ENCODE results near the gene GOLGA5. TPM values are rescaled to one million over a fixed set of nuclear protein-coding genes. Genes with fewer than 3 reads are reported as not detected.

Gene GOLGA5
- total and polyA plus RNA-seq, 2 experiments from 2014 or later, result 26.2 to 30.2 TPM

DNA sequence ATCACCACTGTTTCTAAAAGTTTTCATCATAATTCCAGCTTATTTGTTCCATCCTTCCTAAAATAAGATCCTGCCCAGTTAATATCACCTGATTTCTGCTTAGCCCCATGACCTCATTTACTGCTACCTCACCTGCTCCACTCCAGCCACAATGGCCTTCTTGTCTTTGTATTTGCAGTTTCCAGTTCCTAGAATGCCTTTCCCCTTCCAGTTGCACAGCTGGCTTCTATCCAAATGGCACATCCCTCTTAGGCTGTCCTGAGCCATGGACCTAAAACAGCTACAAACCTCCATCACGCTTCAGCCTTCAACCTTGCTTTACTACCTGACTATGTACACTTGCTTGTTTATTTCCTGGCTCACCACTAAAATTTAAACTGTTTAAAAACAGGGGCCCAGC is 39.1 kb upstream of the GOLGA5 start (continued):
- TF ChIP-seq ZNF462 (CRISPR knock-in tag; IDR thresholded peaks at IDR 0.05), result no peak
- TF ChIP-seq NANOG (IDR thresholded peaks at IDR 0.05; ENCODE audit: borderline replicate concordance), result no peak
- TF ChIP-seq ZNF331 (CRISPR knock-in tag; IDR thresholded peaks at IDR 0.05; ENCODE audit: low read depth), result no peak
- no peak for TF ChIP-seq JUNB (IDR thresholded peaks at IDR 0.05; ENCODE audit: unreplicated experiment)
- TF ChIP-seq, protein P1, sequence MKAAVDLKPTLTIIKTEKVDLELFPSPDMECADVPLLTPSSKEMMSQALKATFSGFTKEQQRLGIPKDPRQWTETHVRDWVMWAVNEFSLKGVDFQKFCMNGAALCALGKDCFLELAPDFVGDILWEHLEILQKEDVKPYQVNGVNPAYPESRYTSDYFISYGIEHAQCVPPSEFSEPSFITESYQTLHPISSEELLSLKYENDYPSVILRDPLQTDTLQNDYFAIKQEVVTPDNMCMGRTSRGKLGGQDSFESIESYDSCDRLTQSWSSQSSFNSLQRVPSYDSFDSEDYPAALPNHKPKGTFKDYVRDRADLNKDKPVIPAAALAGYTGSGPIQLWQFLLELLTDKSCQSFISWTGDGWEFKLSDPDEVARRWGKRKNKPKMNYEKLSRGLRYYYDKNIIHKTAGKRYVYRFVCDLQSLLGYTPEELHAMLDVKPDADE (IDR thresholded peaks at IDR 0.05), result no peak
- TF ChIP-seq STAT1 (IDR thresholded peaks at IDR 0.05; ENCODE audit: unreplicated experiment), result no peak

GRCh38 chr14:92755495-92755894 is 38.6 kb upstream of the GOLGA5 start:
- H3K27ac ChIP-seq (ENCODE audit: low read depth), result no peak overlapping the region
- ATAC-seq, result no peak
- TF ChIP-seq EZH2 (IDR thresholded peaks at IDR 0.05; ENCODE audit: low read depth, unreplicated experiment), result no peak
- no peak for TF ChIP-seq NANOG (IDR thresholded peaks at IDR 0.05; ENCODE audit: borderline replicate concordance)
- no peak for TF ChIP-seq JUNB (IDR thresholded peaks at IDR 0.05; ENCODE audit: unreplicated experiment)
- no peak for TF ChIP-seq EZH2phosphoT487 (IDR thresholded peaks at IDR 0.05; ENCODE audit: unreplicated experiment)
- no peak for TF ChIP-seq STAT1 (IDR thresholded peaks at IDR 0.05; ENCODE audit: unreplicated experiment)
- TF ChIP-seq, protein P2, sequence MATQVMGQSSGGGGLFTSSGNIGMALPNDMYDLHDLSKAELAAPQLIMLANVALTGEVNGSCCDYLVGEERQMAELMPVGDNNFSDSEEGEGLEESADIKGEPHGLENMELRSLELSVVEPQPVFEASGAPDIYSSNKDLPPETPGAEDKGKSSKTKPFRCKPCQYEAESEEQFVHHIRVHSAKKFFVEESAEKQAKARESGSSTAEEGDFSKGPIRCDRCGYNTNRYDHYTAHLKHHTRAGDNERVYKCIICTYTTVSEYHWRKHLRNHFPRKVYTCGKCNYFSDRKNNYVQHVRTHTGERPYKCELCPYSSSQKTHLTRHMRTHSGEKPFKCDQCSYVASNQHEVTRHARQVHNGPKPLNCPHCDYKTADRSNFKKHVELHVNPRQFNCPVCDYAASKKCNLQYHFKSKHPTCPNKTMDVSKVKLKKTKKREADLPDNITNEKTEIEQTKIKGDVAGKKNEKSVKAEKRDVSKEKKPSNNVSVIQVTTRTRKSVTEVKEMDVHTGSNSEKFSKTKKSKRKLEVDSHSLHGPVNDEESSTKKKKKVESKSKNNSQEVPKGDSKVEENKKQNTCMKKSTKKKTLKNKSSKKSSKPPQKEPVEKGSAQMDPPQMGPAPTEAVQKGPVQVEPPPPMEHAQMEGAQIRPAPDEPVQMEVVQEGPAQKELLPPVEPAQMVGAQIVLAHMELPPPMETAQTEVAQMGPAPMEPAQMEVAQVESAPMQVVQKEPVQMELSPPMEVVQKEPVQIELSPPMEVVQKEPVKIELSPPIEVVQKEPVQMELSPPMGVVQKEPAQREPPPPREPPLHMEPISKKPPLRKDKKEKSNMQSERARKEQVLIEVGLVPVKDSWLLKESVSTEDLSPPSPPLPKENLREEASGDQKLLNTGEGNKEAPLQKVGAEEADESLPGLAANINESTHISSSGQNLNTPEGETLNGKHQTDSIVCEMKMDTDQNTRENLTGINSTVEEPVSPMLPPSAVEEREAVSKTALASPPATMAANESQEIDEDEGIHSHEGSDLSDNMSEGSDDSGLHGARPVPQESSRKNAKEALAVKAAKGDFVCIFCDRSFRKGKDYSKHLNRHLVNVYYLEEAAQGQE (IDR thresholded peaks at IDR 0.05; ENCODE audit: unreplicated experiment), result no peak

More at GRCh38 chr14:92755495-92755894, 38.6 kb upstream of the GOLGA5 start:
- Histone ChIP-seq H3K4me1 (ENCODE audit: insufficient read depth) (no peaks in the 10 kb centered on the region), H3K79me2 (replicated peaks; ENCODE audit: insufficient read depth) (no peaks in the 10 kb centered on the region), H3K36me3 (ENCODE audit: insufficient read depth) (no peaks in the 10 kb centered on the region), H4K20me1 (replicated peaks; ENCODE audit: insufficient read depth) (no peaks in the 10 kb centered on the region), H3K4me2 (no peak overlapping the region), H3F3A (replicated peaks; ENCODE audit: low read depth) (no peaks in the 10 kb centered on the region), H3K4me3 (no peak overlapping the region), H3K9me2 (ENCODE audit: insufficient read depth) (peaks cover 5% of the 10 kb centered on the region; the same call in 1 of the 2 replicates), H2AFZ (no peak overlapping the region), H3K27me3 (ENCODE audit: insufficient read depth) (no peaks in the 10 kb centered on the region)
- Mint-ChIP-seq H3K4me1 (no peaks in the 10 kb centered on the region), H3K36me3 (ENCODE audit: low read depth) (no peaks in the 10 kb centered on the region), H3K4me3 (no peak overlapping the region), H3K9me3 (no peaks in the 10 kb centered on the region; the same call in 2 of the 3 replicates), H3K27me3 (ENCODE audit: insufficient read depth, low read depth, poor library complexity) (peaks cover 7% of the 10 kb centered on the region), H3K27ac (no peak overlapping the region)
- DNase-seq (ENCODE audit: low spot score), result no peak
